GM21786 (cell line): ENCODE measurements around the gene SNX20.

ENCODE experiments used
- ATAC-seq: cut with Tn5 transposase; IDR thresholded peaks from one replicate; pipeline ENCODE4 v1.9.1; 2021; ENCODE audit not compliant: unreplicated experiment

SNX20 gene

GRCh38 chr16:50637716-50638602 is 43.2 kb downstream of the SNX20 start:
- ATAC-seq = no peak

DNA sequence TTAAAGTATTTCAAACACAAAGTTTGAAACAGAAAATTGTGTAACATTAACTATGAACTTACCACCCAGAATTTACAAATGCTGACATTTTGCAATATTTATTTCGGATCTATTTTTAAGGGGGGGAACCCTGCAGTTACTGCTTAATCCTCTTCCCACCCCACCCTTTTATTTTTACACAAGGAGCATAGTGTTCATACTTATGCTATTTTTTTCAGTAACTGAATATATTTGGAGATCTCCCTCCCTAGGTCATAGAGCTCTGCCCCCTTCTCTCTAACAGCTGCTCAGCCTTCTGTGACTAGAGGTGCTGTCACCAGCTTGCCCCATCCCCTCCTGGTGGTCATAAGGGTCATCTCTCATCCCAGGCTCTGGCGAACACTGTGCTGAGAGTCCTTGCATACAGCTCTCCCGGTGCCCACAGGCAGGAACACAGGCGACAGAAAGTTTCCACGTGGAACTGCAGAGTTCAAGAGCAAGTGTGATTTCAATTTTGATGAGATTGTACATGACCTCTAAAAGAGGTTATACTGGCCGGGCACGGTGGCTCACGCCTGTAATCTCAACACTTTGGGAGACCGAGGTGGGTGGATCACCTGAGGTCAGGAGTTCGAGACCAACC is 44.2 kb downstream of the SNX20 start:
- no peak for ATAC-seq

DNA sequence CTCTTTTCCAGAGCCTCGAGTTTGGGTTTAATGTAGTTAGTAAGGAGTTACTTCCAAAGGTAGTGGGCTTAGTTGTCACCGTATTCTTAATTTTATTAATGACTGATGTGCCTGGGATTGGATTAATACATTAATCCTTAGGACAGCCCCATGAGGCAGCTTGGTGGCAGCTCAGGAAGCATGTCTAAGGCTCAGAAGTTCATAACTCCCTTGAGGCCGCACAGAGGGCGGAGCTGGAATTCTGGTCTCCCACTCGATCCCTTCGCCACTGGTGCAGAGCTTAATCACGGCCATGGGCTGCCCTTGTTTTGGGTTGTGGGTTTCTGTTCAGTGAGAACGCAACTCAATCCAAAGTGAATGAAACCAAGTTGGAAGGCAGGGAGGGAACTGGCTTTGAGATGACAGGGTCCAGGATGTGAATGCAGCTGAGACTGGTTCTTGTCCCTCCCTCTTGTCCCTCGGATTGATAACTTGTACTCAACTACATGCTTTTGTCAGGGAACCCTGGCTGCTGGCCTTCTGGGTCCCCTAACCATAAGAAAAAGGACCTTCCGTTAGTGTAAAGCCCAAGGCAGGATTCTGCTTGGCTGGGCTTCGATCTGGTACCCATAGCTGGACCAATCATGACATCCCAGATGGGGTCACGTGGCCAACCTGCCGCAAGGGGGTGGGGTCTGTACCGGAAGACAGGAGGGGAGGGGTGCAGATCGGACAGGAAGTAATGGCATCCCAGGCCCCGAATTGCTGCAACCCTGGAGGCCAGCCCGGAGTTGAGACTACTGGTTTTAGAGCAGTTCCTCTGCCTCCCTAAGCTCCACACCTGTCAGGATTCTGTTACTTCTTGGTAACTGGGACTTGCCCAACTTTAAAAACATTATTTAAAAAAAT is 45.4 kb downstream of the SNX20 start:
- ATAC-seq = no peak

- no peak for ATAC-seq
Measured at GRCh38 chr16:50634947-50635346, 46.2 kb downstream of the SNX20 start.

- ATAC-seq = no peak
Measured at GRCh38 chr16:50634090-50634489, 47.0 kb downstream of the SNX20 start.

DNA sequence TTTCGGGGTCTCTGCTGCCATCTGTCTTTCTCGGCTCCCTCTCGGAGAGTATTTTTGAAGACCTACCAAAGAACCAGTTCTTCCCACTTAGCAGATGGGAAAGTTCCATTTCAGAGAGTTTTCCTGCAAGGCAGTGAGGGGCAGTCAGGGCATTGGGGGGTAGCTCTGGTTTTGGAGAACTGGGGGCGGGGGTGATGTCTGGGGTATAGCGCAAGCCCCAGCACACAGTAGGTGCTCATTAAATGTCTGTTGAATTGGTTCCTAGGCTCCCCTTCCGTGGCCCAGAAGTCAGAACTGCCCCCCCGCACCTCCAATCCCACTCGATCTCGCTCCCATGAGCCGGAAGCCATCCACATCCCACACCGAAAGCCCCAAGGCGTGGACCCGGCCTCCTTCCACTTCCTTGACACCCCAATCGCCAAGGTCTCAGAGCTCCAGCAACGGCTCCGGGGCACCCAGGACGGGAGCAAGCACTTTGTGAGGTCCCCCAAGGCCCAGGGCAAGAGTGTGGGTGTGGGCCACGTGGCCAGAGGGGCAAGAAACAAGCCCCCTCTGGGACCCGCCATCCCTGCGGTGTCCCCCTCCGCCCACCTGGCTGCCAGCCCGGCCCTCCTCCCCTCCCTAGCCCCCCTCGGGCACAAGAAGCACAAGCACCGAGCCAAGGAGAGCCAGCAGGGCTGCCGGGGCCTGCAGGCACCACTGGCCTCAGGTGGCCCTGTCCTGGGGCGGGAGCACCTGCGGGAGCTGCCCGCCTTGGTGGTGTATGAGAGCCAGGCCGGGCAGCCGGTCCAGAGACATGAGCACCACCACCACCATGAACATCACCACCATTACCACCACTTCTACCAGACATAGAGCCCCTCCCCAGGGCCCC is 47.9 kb downstream of the SNX20 start:
- ATAC-seq = no peak

DNA sequence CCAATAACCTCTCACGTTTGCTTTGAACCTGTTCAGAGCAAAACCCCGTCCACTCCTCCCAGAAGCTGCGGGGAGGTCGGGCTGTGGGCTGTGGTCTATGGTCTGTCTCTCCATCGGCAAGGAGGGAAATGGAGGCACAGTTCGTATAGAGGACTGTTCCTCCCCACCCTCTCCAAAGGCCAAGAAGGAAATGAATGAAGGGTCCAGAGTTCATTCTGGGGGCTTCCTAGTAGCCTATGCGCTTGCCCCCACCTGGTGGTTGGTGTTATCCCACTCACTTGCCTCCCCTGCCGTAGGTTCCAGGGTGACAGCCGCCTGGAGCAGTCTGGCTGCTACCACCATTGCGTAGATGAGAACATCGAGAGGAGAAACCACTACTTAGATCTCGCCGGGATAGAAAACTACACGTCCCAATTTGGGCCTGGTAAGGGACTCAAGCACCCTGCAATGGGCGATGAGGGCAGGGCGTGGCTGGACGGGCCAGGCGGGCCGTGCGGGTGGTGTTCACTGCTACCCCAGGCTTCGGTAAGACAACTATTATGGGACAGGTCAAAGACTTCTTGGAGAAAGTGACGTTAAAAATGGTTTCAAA is 49.0 kb downstream of the SNX20 start:
- ATAC-seq = no peak

- no peak for ATAC-seq
Measured at GRCh38 chr16:50631249-50631984, 49.7 kb downstream of the SNX20 start.

GRCh38 chr16:50630394-50631020 is 50.6 kb downstream of the SNX20 start:
- no peak for ATAC-seq

GRCh38 chr16:50629334-50629733 is 51.8 kb downstream of the SNX20 start:
- ATAC-seq = no peak

- ATAC-seq = no peak
Measured at GRCh38 chr16:50628156-50628802, 52.8 kb downstream of the SNX20 start.

DNA sequence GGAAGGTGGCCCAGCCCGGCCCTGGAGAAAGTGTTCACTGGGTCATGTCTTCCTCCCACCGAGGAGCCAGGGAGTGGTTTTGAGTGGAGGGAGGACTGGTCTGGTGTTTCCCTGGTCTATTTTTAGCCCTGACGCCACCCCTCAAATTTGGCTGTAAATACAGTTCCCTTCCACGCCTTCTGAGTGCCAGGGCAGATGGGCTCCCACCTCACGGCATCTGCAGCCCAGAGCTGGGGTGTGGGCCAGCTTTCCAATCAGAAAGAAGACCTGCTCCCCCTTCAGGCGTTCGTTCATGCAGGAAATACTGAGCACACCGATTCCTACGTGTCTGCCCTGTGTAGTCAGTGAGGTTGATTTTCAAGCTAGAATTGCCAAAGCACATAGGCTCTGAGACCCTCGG is 53.7 kb downstream of the SNX20 start:
- peak; percentile 62 for ATAC-seq

DNA sequence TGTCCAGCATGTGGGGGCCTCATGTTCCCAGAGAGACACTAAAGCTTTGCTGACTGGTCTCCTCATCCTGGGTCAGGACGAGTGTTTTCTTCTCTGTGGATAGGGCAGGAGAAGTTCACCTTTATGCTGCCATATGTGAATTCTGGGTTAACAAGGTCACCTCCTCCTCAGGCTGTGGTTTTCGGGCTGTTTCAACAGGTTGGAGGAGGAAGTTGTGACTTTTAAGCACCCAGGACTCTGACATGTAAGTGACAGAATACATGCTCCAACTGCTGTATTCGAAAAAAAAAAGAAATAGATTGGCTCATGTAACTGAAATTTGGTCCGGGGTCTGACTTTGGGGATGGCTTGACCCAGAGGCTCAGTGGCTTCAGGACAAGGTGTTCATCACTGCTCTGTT is 54.2 kb downstream of the SNX20 start:
- ATAC-seq = no peak

DNA sequence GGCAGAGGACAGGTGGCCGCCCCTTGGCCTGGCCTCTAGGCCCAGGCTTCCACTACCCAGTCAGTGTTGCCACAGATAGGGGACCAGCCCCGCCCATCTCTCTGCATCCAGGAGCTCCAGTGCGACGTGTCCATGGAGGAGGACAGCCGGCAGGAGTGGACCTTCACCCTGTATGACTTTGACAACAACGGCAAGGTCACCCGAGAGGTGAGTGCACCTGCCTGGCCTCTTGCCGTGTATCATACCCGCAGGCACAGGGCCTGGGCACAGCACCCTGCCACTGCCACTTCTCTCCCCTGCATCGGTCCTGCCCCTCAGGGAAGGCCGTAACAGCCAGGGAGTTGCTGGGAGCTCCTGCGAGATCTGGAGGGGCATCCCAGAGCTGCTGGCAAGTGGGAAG is 55.7 kb downstream of the SNX20 start:
- ATAC-seq = no peak

- no peak for ATAC-seq
Measured at GRCh38 chr16:50624449-50624970, 56.6 kb downstream of the SNX20 start.

- ATAC-seq = no peak
Measured at GRCh38 chr16:50622643-50623369, 58.3 kb downstream of the SNX20 start.

- no peak for ATAC-seq
Measured at GRCh38 chr16:50622029-50622428, 59.1 kb downstream of the SNX20 start.
